HL-60 (cell line): ENCODE data around the gene RFTN1.

Experiments used
- DNase-seq, 2 experiments: peaks; one replicate each; pipeline ENCODE4 v3.0.0-alpha.2; 2010 to 2020; ENCODE audit warnings: low read depth in 1 of 2, low spot score in 1 of 2
- H3K27ac ChIP-seq: fragments of 250-450 bp; sonication (Bioruptor Pico); replicated peaks from 2 replicates; pipeline ENCODE4 v1.5.1; 2020; ENCODE audit warnings: mild to moderate bottlenecking, moderate library complexity
- H3K27me3 ChIP-seq: fragments of 250-450 bp; sonication (Bioruptor Pico); 2 replicates; pipeline ENCODE4 v1.5.1; 2021; ENCODE audit warnings: mild to moderate bottlenecking, moderate library complexity; ENCODE audit not compliant: insufficient read depth, poor library complexity, severe bottlenecking
- H3K4me3 ChIP-seq: replicated peaks from 2 replicates; pipeline ENCODE4 v1.5.1; 2011; ENCODE audit warnings: mild to moderate bottlenecking, control low read depth, low read length; ENCODE audit not compliant: insufficient read depth
- GABPA ChIP-seq: IDR thresholded peaks from 2 replicates; pipeline ENCODE4 v1.6.1; 2012; ENCODE audit warnings: low read depth
- POLR2AphosphoS5 ChIP-seq: IDR thresholded peaks from 2 replicates; pipeline ENCODE4 v1.6.1; 2012; ENCODE audit warnings: low read depth
- SPI1 ChIP-seq: IDR thresholded peaks from 2 replicates; pipeline ENCODE4 v1.6.1; 2012; ENCODE audit warnings: low read depth, mild to moderate bottlenecking, borderline replicate concordance
- TF ChIP-seq, protein P1 (sequence below): IDR thresholded peaks from one replicate; pipeline ENCODE4 v1.5.1; 2011; ENCODE audit warnings: low read length, control low read depth, inconsistent platforms; ENCODE audit not compliant: insufficient read depth
- TF ChIP-seq, protein P2 (sequence below): IDR thresholded peaks from 2 replicates; pipeline ENCODE4 v1.6.1; 2012; ENCODE audit warnings: low read depth; ENCODE audit not compliant: insufficient replicate concordance

RFTN1 gene

GRCh38 chr3:16471897-16472296, 41.6 kb downstream of the RFTN1 start:
- H3K27me3 ChIP-seq = no peaks in the 10 kb centered on the region
- TF ChIP-seq, protein P1, sequence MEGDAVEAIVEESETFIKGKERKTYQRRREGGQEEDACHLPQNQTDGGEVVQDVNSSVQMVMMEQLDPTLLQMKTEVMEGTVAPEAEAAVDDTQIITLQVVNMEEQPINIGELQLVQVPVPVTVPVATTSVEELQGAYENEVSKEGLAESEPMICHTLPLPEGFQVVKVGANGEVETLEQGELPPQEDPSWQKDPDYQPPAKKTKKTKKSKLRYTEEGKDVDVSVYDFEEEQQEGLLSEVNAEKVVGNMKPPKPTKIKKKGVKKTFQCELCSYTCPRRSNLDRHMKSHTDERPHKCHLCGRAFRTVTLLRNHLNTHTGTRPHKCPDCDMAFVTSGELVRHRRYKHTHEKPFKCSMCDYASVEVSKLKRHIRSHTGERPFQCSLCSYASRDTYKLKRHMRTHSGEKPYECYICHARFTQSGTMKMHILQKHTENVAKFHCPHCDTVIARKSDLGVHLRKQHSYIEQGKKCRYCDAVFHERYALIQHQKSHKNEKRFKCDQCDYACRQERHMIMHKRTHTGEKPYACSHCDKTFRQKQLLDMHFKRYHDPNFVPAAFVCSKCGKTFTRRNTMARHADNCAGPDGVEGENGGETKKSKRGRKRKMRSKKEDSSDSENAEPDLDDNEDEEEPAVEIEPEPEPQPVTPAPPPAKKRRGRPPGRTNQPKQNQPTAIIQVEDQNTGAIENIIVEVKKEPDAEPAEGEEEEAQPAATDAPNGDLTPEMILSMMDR = no peak
- no peak for TF ChIP-seq GABPA
- TF ChIP-seq POLR2AphosphoS5 = no peak
- TF ChIP-seq, protein P2, sequence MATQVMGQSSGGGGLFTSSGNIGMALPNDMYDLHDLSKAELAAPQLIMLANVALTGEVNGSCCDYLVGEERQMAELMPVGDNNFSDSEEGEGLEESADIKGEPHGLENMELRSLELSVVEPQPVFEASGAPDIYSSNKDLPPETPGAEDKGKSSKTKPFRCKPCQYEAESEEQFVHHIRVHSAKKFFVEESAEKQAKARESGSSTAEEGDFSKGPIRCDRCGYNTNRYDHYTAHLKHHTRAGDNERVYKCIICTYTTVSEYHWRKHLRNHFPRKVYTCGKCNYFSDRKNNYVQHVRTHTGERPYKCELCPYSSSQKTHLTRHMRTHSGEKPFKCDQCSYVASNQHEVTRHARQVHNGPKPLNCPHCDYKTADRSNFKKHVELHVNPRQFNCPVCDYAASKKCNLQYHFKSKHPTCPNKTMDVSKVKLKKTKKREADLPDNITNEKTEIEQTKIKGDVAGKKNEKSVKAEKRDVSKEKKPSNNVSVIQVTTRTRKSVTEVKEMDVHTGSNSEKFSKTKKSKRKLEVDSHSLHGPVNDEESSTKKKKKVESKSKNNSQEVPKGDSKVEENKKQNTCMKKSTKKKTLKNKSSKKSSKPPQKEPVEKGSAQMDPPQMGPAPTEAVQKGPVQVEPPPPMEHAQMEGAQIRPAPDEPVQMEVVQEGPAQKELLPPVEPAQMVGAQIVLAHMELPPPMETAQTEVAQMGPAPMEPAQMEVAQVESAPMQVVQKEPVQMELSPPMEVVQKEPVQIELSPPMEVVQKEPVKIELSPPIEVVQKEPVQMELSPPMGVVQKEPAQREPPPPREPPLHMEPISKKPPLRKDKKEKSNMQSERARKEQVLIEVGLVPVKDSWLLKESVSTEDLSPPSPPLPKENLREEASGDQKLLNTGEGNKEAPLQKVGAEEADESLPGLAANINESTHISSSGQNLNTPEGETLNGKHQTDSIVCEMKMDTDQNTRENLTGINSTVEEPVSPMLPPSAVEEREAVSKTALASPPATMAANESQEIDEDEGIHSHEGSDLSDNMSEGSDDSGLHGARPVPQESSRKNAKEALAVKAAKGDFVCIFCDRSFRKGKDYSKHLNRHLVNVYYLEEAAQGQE = no peak
- no peak for TF ChIP-seq SPI1
- DNase-seq = no peak
- H3K4me3 ChIP-seq = no peak overlapping the region
- no peak overlapping the region for H3K27ac ChIP-seq

- Histone ChIP-seq H3K27me3 (no peaks in the 10 kb centered on the region), H3K27ac (no peak overlapping the region), H3K4me3 (no peak overlapping the region)
- no peak for DNase-seq
- TF ChIP-seq, protein P1 = no peak
- TF ChIP-seq, protein P2 = no peak
- no peak for TF ChIP-seq GABPA
- TF ChIP-seq POLR2AphosphoS5 = no peak
These were observed 42.9 kb downstream of the RFTN1 start for GRCh38 chr3:16470590-16470989.

DNA sequence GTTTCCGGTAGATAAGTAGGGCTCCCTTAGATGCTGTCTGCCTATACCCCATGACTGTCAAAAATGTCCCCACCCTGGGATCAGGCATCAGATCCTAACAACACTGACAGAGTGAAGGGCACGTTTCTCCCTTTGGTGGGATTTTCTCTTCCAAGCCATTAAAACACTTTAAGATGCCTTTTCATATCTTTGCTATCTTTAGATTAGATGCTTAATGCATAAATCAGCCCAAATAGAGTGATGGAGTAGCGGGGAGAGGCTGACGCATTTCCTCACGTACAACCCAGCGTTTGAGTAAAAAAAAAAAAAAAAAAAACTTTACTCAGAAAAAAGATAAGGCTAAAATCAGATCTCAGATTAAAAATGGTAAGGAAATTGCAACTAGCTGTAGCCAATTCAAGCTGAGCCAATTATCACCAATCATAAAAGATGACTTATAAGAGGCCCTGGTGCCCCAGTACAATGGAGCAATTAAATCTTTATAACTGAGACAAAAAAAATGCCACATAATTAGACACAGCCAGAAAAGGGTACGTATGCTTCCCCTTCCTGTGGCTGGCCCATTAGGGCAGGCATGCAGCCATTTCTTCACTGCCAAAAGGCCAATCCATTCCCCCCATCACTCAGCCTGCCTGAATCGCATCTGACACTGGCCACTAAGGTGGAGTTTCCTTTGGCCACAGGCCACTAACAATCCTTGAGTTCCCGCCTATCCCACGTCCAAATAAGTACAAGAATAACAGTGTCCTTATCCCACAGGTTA, 45.0 kb downstream of the RFTN1 start:
- Histone ChIP-seq H3K27ac (no peak overlapping the region), H3K27me3 (no peaks in the 10 kb centered on the region), H3K4me3 (no peak overlapping the region)
- TF ChIP-seq, protein P1 = no peak
- TF ChIP-seq POLR2AphosphoS5 (no peak), SPI1 (no peak), GABPA (no peak)
- TF ChIP-seq, protein P2 = no peak
- no peak for DNase-seq
